GM12875 (cell line): ENCODE measurements around the gene SYT13.

ENCODE experiments used
- H3K4me3 ChIP-seq: one replicate; pipeline ENCODE4 v1.5.1; 2011; ENCODE audit warnings: low read depth, low read length, control low read depth
- TF ChIP-seq, protein P1 (sequence below): IDR thresholded peaks from 2 replicates; pipeline ENCODE4 v1.5.1; 2011; ENCODE audit warnings: low read depth, mild to moderate bottlenecking, control low read depth, inconsistent platforms, low read length, moderate library complexity, borderline replicate concordance; ENCODE audit not compliant: insufficient read depth

Gene SYT13

GRCh38 chr11:45274206-45274605 lies 11.9 kb downstream of the SYT13 start:
- TF ChIP-seq, protein P1, sequence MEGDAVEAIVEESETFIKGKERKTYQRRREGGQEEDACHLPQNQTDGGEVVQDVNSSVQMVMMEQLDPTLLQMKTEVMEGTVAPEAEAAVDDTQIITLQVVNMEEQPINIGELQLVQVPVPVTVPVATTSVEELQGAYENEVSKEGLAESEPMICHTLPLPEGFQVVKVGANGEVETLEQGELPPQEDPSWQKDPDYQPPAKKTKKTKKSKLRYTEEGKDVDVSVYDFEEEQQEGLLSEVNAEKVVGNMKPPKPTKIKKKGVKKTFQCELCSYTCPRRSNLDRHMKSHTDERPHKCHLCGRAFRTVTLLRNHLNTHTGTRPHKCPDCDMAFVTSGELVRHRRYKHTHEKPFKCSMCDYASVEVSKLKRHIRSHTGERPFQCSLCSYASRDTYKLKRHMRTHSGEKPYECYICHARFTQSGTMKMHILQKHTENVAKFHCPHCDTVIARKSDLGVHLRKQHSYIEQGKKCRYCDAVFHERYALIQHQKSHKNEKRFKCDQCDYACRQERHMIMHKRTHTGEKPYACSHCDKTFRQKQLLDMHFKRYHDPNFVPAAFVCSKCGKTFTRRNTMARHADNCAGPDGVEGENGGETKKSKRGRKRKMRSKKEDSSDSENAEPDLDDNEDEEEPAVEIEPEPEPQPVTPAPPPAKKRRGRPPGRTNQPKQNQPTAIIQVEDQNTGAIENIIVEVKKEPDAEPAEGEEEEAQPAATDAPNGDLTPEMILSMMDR, result no peak
- no peak overlapping the region for H3K4me3 ChIP-seq

GRCh38 chr11:45273509-45273908 lies 12.6 kb downstream of the SYT13 start:
- no peak overlapping the region for H3K4me3 ChIP-seq
- TF ChIP-seq, protein P1, result no peak

DNA sequence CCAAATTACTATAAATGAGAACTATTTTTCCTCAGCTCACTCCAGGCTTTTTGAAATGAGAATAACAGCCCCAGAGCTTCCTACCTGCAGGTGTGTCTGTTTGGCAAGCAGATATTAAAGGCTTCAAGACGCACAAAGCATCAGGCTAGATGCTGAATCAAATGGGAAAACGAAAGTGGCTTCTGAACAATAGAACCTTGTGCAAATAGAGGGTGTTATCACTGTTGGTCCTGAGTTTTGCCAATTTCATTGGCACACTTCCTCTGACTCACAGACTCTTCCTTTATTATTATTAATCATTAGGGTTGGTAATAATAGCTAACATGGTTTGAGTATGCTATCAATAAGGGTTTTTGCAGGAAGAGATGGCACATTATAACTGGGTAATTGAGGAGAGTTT lies 13.4 kb downstream of the SYT13 start:
- no peak overlapping the region for H3K4me3 ChIP-seq
- TF ChIP-seq, protein P1, result no peak

DNA sequence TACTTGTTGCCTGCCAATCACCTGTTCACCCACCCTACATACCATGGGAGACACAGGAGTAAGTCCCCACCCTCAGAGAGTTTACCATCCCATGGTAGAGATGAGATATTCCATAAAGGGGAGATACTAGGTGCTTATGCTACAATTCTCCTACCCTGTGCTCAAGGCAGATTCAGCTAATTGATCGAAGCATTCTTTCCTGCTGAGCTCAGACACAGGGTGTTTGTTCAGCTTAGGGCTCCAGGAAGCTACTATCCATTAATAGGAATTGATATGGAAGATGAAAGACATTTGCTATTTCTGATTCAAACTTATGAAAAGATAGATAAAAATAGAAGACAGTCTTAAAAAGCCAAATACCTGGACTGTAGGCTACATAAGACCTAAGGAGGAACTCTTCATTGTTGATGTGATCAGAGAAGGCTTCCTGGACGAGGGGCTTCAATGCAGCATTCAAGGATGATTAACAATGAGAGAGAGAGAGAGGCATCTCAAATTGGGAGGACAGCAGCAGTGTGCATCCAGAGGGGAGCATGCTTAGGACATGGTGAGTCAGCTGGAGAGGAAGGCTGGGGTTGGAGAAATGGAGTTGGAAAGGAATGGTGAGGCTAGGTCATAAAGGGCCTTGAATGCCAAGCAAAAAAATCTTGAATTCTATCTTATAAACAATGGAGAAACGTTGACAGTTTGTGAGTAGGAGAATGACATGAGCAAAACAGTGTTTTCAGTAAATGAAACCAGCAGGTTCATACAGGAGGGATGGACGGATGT lies 15.0 kb downstream of the SYT13 start:
- no peak overlapping the region for H3K4me3 ChIP-seq
- TF ChIP-seq, protein P1, result no peak

GRCh38 chr11:45269678-45270077 lies 16.5 kb downstream of the SYT13 start:
- TF ChIP-seq, protein P1, result no peak
- no peak overlapping the region for H3K4me3 ChIP-seq

- TF ChIP-seq, protein P1, result no peak
- H3K4me3 ChIP-seq, result no peak overlapping the region
Measured at GRCh38 chr11:45267652-45268299, 18.4 kb downstream of the SYT13 start.

DNA sequence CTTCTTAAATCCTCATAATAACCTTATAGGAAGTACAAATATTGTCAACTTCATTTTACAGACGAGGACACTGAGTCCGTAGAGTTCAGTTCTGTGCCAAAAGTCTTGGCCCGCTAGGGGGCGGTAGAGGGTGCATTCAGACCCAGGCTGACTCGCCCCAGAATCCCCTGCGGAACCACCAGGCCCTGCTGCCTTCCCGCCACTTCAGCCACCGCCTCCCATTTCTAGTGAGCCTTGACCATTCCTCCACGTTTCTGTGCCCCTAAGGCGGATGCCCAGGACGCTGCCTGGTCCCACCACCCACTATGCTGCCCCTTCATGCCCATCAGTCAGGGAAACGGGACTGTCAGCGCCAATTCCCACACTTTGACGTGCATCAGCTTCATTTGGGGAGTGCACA lies 19.1 kb downstream of the SYT13 start:
- no peak overlapping the region for H3K4me3 ChIP-seq
- TF ChIP-seq, protein P1, result peak; percentile 55; the same call in 1 of the 2 replicates
